ENCODE results near the gene THBS1. TPM values are rescaled to one million over a fixed set of nuclear protein-coding genes. Genes with fewer than 3 reads are reported as not detected.

The THBS1 gene
- total and polyA plus RNA-seq, 2 donors, result 244 to 462 TPM

DNA sequence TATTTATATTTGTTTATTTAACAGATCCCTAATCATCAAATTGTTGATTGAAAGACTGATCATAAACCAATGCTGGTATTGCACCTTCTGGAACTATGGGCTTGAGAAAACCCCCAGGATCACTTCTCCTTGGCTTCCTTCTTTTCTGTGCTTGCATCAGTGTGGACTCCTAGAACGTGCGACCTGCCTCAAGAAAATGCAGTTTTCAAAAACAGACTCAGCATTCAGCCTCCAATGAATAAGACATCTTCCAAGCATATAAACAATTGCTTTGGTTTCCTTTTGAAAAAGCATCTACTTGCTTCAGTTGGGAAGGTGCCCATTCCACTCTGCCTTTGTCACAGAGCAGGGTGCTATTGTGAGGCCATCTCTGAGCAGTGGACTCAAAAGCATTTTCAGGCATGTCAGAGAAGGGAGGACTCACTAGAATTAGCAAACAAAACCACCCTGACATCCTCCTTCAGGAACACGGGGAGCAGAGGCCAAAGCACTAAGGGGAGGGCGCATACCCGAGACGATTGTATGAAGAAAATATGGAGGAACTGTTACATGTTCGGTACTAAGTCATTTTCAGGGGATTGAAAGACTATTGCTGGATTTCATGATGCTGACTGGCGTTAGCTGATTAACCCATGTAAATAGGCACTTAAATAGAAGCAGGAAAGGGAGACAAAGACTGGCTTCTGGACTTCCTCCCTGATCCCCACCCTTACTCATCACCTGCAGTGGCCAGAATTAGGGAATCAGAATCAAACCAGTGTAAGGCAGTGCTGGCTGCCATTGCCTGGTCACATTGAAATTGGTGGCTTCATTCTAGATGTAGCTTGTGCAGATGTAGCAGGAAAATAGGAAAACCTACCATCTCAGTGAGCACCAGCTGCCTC is 14.7 kb downstream of the THBS1 start:
- WGBS, result 68% methylated on average over 8 of the region's 8 CpGs
- H3K4me1 ChIP-seq (ENCODE audit: insufficient read depth), result no peaks in the 10 kb centered on the region
- H3K27ac ChIP-seq (ENCODE audit: low read depth), result peak overlapping the region; percentile 70
- H3K4me3 ChIP-seq (ENCODE audit: low read depth, low read length), result no peak overlapping the region
- peaks cover 3% of the 10 kb centered on the region for H3K36me3 ChIP-seq (ENCODE audit: insufficient read depth)
- no peak for DNase-seq (ENCODE audit: extremely low spot score)

DNA sequence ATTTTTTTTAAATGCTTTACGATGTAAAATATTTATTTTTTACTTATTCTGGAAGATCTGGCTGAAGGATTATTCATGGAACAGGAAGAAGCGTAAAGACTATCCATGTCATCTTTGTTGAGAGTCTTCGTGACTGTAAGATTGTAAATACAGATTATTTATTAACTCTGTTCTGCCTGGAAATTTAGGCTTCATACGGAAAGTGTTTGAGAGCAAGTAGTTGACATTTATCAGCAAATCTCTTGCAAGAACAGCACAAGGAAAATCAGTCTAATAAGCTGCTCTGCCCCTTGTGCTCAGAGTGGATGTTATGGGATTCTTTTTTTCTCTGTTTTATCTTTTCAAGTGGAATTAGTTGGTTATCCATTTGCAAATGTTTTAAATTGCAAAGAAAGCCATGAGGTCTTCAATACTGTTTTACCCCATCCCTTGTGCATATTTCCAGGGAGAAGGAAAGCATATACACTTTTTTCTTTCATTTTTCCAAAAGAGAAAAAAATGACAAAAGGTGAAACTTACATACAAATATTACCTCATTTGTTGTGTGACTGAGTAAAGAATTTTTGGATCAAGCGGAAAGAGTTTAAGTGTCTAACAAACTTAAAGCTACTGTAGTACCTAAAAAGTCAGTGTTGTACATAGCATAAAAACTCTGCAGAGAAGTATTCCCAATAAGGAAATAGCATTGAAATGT is 15.6 kb downstream of the THBS1 start:
- Histone ChIP-seq H3K36me3 (ENCODE audit: insufficient read depth) (peaks cover 2% of the 10 kb centered on the region), H3K4me1 (ENCODE audit: insufficient read depth) (no peaks in the 10 kb centered on the region), H3K27ac (ENCODE audit: low read depth) (peak overlapping the region; percentile 50), H3K4me3 (ENCODE audit: low read depth, low read length) (no peak overlapping the region)
- no peak for DNase-seq (ENCODE audit: extremely low spot score)
- WGBS, result 49% methylated on average over 5 of the region's 5 CpGs

DNA sequence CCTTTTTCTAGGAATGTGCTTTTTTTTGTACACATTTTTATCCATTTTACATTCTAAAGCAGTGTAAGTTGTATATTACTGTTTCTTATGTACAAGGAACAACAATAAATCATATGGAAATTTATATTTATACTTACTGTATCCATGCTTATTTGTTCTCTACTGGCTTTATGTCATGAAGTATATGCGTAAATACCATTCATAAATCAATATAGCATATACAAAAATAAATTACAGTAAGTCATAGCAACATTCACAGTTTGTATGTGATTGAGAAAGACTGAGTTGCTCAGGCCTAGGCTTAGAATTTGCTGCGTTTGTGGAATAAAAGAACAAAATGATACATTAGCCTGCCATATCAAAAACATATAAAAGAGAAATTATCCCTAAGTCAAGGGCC is 16.5 kb downstream of the THBS1 start:
- no peak for DNase-seq (ENCODE audit: extremely low spot score)
- Histone ChIP-seq H3K4me3 (ENCODE audit: low read depth, low read length) (no peak overlapping the region), H3K27ac (ENCODE audit: low read depth) (no peak overlapping the region), H3K36me3 (ENCODE audit: insufficient read depth) (peaks cover 2% of the 10 kb centered on the region), H3K4me1 (ENCODE audit: insufficient read depth) (no peaks in the 10 kb centered on the region)
- 83% methylated on average over 2 of the region's 2 CpGs for WGBS

DNA sequence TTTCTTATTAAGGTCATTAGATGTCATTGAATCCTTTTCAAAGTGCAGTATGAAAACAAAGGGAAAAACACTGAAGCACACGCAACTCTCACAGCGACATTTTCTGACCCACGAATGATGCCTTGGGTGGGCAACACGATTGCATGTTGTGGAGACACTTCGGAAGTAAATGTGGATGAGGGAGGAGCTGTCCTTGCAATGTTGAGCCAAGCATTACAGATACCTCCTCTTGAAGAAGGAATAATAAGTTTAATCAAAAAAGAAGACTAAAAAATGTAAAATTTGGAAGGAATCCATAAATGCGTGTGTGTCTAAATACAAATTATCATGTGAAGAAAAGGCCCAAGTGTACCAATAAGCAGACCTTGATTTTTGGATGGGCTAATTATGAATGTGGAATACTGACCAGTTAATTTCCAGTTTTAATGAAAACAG is 16.9 kb downstream of the THBS1 start:
- Histone ChIP-seq H3K4me1 (ENCODE audit: insufficient read depth) (no peaks in the 10 kb centered on the region), H3K36me3 (ENCODE audit: insufficient read depth) (peaks cover 2% of the 10 kb centered on the region), H3K27ac (ENCODE audit: low read depth) (no peak overlapping the region), H3K4me3 (ENCODE audit: low read depth, low read length) (no peak overlapping the region)
- WGBS, result 81% methylated on average over 6 of the region's 6 CpGs
- no peak for DNase-seq (ENCODE audit: extremely low spot score)

DNA sequence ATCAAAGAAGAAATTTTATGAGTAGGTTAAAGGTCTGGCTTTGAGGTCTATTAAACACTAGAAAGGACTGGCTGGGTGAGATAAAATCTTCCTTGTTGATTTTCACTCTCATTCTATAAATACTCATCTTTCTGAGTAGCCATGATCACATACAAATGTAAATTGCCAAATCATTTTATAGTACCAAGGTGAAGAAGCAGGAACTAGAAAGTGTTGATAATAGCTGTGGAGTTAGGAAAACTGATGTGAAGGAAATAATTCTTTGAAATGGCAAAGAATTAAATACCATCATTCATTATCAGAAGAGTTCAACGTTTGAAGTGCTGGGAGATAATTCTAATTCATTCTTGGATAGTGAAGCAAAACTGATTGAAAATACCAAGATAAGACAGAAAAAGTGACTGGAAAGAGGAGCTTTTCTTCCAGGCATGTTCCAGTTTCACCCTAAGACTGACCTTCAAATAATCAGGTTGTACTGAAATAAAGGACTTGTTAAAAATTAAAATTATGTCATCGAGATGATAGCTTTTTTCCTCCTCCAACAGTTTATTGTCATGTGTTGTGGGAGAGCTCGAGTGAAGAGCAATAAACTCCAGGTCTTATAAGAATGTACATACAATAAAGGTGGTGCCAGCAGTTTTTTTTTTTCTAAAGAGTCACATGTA is 17.4 kb downstream of the THBS1 start:
- no peak overlapping the region for H3K27ac ChIP-seq (ENCODE audit: low read depth)

DNA sequence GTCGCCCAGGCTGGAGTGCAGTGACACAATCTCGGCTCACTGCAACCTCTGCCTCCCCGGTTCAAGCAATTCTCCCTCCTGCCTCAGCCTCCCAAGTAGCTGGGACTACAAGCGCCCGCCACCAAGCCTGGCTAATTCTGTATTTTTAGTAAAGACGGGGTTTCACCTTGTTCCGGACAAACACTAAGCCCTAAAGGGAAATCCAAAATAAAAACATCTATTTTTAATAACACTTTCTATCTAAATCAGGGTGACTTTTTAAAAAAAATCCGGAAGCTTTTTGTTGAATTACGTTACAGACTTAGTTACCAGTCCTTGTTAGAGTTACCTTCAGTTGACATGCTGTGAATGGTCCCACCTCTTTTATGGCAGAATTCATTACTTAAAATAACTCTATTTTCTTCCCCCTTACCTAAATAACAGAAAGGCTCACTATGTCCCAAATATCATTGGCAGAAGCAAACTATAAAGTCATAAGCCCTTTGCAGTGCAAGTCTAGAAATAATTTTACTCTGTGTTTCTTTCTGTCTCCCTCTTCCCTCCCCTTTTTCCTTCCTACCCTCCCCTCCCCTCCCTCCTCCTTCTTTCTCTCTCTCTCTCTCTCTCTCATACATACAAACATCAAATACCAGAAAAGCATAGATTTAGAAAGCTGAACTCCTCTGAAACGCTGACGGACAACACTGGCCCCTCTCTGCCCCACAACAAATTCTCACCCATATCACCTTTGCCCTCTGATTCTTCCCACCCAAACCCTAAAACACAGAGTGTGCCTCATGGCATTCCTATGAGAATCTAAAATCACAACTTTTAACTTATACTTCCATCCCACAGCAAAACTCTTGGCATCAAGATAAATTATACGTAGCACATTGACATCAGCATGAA is 18.3 kb downstream of the THBS1 start:
- Histone ChIP-seq H3K4me3 (ENCODE audit: low read depth, low read length) (no peak overlapping the region), H3K36me3 (ENCODE audit: insufficient read depth) (no peaks in the 10 kb centered on the region), H3K4me1 (ENCODE audit: insufficient read depth) (no peaks in the 10 kb centered on the region), H3K27ac (ENCODE audit: low read depth) (no peak overlapping the region)
- WGBS, result 71% methylated on average over 12 of the region's 12 CpGs
- no peak for DNase-seq (ENCODE audit: extremely low spot score)

More for the DNA sequence above, 17.4 kb downstream of the THBS1 start:
- no peak for DNase-seq (ENCODE audit: extremely low spot score)
- Histone ChIP-seq H3K4me3 (ENCODE audit: low read depth, low read length) (no peak overlapping the region), H3K36me3 (ENCODE audit: insufficient read depth) (peaks cover 2% of the 10 kb centered on the region), H3K4me1 (ENCODE audit: insufficient read depth) (no peaks in the 10 kb centered on the region)
- whole genome bisulfite sequencing, result 33% methylated on average over 3 of the region's 3 CpGs

DNA sequence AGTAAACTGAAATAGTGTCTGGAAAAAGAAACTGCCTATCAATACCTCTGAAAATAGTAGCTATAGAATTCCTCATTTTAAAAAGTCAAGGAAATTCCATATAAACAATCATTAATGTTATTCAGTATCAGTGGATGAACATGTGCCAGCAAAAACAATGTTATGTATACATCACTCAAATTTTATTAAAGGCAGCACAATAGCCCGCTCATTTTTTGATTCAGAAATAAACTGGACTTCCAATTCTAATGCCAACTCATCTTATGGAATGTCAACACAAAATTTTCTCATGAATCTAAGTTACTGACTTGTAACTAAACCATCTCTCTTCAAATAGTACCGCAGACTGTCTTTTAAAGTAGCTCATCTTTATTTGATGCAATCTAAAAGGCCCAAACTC is 19.0 kb downstream of the THBS1 start:
- Histone ChIP-seq H3K27ac (ENCODE audit: low read depth) (no peak overlapping the region), H3K36me3 (ENCODE audit: insufficient read depth) (no peaks in the 10 kb centered on the region)
- 76% methylated on average over 2 of the region's 2 CpGs for WGBS

DNA sequence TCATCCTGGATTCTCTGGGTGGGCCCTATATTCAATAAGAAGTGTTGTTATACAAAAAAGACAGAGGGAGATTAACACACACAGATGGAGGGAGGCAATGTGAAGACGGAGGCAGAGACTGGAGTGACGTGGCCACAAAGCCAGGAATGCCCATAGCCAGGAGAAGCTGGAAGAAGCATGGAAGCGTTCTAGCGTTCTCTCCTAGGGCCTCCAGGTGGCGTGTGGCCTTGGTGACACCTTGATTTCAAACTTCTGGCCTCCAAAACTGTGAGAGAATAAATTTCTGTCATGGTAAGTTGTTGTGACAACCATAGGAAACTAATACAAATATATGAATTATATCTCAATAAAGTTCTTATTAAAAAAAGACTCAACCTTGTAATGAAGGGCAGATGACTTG is 21.3 kb downstream of the THBS1 start:
- H3K4me1 ChIP-seq (ENCODE audit: insufficient read depth), result no peaks in the 10 kb centered on the region
- no peak overlapping the region for H3K27ac ChIP-seq (ENCODE audit: low read depth)
- 83% methylated on average over 5 of the region's 5 CpGs for WGBS
- no peak overlapping the region for H3K4me3 ChIP-seq (ENCODE audit: low read depth, low read length)
- no peaks in the 10 kb centered on the region for H3K36me3 ChIP-seq (ENCODE audit: insufficient read depth)
- no peak for DNase-seq (ENCODE audit: extremely low spot score)

More for the DNA sequence above, 19.0 kb downstream of the THBS1 start:
- H3K4me1 ChIP-seq (ENCODE audit: insufficient read depth), result no peaks in the 10 kb centered on the region
- H3K4me3 ChIP-seq (ENCODE audit: low read depth, low read length), result no peak overlapping the region
- no peak for DNase-seq (ENCODE audit: extremely low spot score)

DNA sequence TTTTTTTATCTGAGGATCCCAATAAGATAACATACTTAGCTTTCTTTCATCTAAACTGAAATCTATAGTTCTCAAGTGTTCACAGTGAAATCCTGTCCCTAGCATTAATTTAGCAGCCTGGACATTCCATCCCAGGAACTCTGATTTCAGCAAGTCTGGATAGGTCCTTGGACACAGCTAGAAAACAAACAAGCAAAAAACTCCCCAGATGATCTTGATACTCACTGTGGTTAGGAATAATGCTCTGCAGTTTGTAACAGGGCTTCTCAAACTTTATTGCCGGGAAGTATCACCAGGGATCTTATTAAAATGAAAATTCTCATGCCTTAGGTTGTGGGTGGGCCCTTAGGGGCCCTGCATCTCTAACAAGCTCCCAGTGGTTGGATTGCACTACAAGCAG is 24.3 kb downstream of the THBS1 start:
- no peak overlapping the region for H3K27ac ChIP-seq (ENCODE audit: low read depth)
- no peak for DNase-seq (ENCODE audit: extremely low spot score)

DNA sequence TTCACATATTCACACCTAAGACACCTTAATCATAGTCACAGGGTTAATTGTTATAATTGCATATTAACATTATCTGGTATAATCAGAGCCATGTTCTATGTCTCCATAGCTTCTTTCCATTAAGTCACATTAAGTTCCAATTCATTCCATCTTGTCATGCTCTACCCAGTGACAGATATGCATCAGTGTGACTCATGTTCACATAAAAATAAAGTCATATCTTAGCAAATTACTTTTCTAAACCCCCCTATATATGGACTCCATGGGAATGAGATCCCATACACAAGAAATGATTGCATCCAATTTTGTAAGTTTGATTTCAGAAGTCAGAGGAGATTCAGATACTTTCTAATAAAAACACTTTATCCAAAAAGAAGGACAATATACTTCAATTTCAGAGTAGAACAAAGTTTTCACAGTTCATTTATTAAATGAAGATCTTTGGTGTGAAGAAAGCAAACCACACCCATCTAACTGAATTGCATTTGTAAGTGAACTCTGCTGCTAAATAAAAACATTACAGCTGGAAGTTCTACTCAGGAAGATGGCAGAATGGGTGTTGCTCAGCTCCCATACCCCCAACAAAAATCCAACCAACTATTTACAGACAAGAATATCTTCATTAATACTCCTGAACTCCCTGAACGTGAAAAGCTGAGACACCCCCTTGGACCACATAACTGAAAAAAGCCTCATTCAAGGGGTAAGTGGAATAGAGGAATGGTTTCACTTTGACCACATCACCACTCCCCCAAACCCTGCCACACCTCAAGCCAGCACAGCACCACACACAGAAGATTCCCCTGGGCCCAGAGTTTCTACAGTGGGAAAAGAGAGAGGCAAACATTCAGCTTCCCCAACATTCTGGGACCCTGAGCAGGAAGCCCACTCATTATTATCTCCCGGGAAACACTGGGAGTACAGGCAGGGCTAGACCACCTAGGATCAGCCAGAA is 27.6 kb downstream of the THBS1 start:
- Histone ChIP-seq H3K36me3 (ENCODE audit: insufficient read depth) (no peaks in the 10 kb centered on the region), H3K4me1 (ENCODE audit: insufficient read depth) (no peaks in the 10 kb centered on the region)
- WGBS, result 91% methylated on average over 2 of the region's 2 CpGs

More for the DNA sequence above, 24.3 kb downstream of the THBS1 start:
- no peaks in the 10 kb centered on the region for H3K36me3 ChIP-seq (ENCODE audit: insufficient read depth)
- 84% methylated on average over 1 of the region's 1 CpG for WGBS
- no peak overlapping the region for H3K4me3 ChIP-seq (ENCODE audit: low read depth, low read length)
- no peaks in the 10 kb centered on the region for H3K4me1 ChIP-seq (ENCODE audit: insufficient read depth)

DNA sequence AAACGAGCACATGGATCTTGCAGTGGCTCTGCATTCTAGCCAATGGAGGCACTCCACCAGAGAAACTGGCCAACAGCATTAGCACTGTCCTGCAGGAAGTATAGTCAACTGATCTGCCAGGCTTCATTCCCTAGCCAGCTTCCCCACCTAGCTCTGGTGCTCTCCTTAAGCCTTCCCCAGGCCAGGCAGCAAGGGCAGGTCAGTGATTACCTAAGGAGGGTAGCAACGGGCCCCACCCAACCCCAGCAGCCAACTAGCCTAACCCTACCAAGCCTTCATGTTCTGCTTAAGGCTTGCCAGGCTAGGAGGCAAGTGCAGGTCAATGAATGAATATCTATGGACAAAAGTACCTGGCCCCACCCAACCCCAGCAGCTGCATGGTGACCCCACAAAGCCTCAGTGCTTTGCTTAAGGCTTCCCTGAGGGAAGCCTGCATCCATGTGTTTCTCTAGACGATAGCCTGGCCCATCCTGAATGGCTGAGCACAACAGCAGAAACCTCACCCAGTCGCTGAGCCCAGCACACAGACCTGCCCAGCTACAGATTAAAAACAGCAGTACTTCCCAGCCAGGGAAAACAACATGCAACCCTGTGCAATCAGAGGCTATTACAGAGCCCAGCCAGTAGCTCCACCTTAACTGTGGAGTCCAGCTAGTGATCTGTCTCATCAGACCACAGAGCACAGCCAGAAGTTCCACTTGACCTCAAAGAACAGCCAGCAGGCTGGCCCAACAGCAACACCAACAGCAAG is 28.5 kb downstream of the THBS1 start:
- no peaks in the 10 kb centered on the region for H3K36me3 ChIP-seq (ENCODE audit: insufficient read depth)
- H3K4me3 ChIP-seq (ENCODE audit: low read depth, low read length), result no peak overlapping the region
- no peak overlapping the region for H3K27ac ChIP-seq (ENCODE audit: low read depth)
- DNase-seq (ENCODE audit: extremely low spot score), result no peak
- 84% methylated on average over 4 of the region's 4 CpGs for WGBS
- H3K4me1 ChIP-seq (ENCODE audit: insufficient read depth), result no peaks in the 10 kb centered on the region

More for the DNA sequence above, 27.6 kb downstream of the THBS1 start:
- no peak overlapping the region for H3K4me3 ChIP-seq (ENCODE audit: low read depth, low read length)
- no peak for DNase-seq (ENCODE audit: extremely low spot score)
- no peak overlapping the region for H3K27ac ChIP-seq (ENCODE audit: low read depth)

DNA sequence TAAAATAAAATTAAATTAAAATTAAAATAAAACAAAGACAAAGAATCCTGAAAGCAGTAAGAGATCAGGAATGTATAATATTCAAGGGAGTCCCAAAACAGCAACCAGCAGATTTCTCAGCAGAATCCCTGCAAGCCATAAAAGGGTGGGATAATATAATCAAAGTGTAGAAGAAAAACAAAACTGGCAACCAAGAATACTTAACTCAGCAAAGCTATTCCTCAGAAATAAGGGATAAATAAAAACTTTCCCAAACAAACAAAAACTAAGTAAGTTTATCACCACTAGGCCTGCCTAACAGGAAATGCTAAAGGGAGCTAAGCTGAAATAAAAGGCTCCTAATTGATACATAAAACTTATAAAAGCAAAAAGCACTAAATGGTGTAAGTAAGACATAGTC is 29.8 kb downstream of the THBS1 start:
- Histone ChIP-seq H3K4me1 (ENCODE audit: insufficient read depth) (no peaks in the 10 kb centered on the region), H3K4me3 (ENCODE audit: low read depth, low read length) (no peak overlapping the region), H3K36me3 (ENCODE audit: insufficient read depth) (no peaks in the 10 kb centered on the region), H3K27ac (ENCODE audit: low read depth) (no peak overlapping the region)
- DNase-seq (ENCODE audit: extremely low spot score), result no peak

Measured in urinary bladder (tissue), 4 donors.